HG03108 (cell line): ENCODE data around the gene CXorf58.

Source experiments
- ATAC-seq: cut with Tn5 transposase; IDR thresholded peaks from one replicate; pipeline ENCODE4 v1.9.1; 2021; ENCODE audit warnings: moderate library complexity; ENCODE audit not compliant: unreplicated experiment

CXorf58 gene

GRCh38 chrX:23900220-23900797 lies 7.5 kb upstream of the CXorf58 start:
- ATAC-seq, result no peak

- ATAC-seq, result no peak
Observed at GRCh38 chrX:23901060-23901459, 6.7 kb upstream of the CXorf58 start.

- ATAC-seq, result peak; percentile 49
Observed at GRCh38 chrX:23901805-23902204, 6.0 kb upstream of the CXorf58 start.

GRCh38 chrX:23902419-23902818 lies 5.4 kb upstream of the CXorf58 start:
- no peak for ATAC-seq

GRCh38 chrX:23904096-23904495 lies 3.7 kb upstream of the CXorf58 start:
- no peak for ATAC-seq

- no peak for ATAC-seq
Observed at GRCh38 chrX:23907111-23907497, 702 bp upstream of the CXorf58 start.

- no peak for ATAC-seq
Observed at GRCh38 chrX:23908219-23909004, 606 bp downstream of the CXorf58 start.

GRCh38 chrX:23911126-23911835 lies 3.5 kb downstream of the CXorf58 start:
- no peak for ATAC-seq

GRCh38 chrX:23919148-23919547 lies 11.3 kb downstream of the CXorf58 start:
- ATAC-seq, result no peak

- ATAC-seq, result no peak
Observed at GRCh38 chrX:23919706-23920320, 12.0 kb downstream of the CXorf58 start.

GRCh38 chrX:23926015-23926414 lies 18.2 kb downstream of the CXorf58 start:
- no peak for ATAC-seq

- no peak for ATAC-seq
Observed at GRCh38 chrX:23930894-23931604, 23.2 kb downstream of the CXorf58 start.

- ATAC-seq, result no peak
Observed at GRCh38 chrX:23932046-23932445, 24.2 kb downstream of the CXorf58 start.

GRCh38 chrX:23935106-23935505 lies 27.3 kb downstream of the CXorf58 start:
- no peak for ATAC-seq

- ATAC-seq, result no peak
Observed at GRCh38 chrX:23936180-23936579, 28.4 kb downstream of the CXorf58 start.

GRCh38 chrX:23937100-23937499 lies 29.3 kb downstream of the CXorf58 start:
- ATAC-seq, result no peak

GRCh38 chrX:23938690-23939089 lies 30.9 kb downstream of the CXorf58 start:
- no peak for ATAC-seq

- no peak for ATAC-seq
Observed at GRCh38 chrX:23939203-23939602, 31.4 kb downstream of the CXorf58 start.

- no peak for ATAC-seq
Observed at GRCh38 chrX:23944234-23944633, 36.4 kb downstream of the CXorf58 start.

GRCh38 chrX:23945206-23945605 lies 37.4 kb downstream of the CXorf58 start:
- no peak for ATAC-seq

GRCh38 chrX:23952391-23952790 lies 44.6 kb downstream of the CXorf58 start:
- ATAC-seq, result no peak
